ENCODE data around the gene HDDC3. TPM values are rescaled to one million over a fixed set of nuclear protein-coding genes. Genes with fewer than 3 reads are reported as not detected.

Gene HDDC3
- polyA plus RNA-seq, 1 donor (not counting 4 experiments of a cell fraction or from before 2014, with no cell fraction given) = 11.8 TPM

DNA sequence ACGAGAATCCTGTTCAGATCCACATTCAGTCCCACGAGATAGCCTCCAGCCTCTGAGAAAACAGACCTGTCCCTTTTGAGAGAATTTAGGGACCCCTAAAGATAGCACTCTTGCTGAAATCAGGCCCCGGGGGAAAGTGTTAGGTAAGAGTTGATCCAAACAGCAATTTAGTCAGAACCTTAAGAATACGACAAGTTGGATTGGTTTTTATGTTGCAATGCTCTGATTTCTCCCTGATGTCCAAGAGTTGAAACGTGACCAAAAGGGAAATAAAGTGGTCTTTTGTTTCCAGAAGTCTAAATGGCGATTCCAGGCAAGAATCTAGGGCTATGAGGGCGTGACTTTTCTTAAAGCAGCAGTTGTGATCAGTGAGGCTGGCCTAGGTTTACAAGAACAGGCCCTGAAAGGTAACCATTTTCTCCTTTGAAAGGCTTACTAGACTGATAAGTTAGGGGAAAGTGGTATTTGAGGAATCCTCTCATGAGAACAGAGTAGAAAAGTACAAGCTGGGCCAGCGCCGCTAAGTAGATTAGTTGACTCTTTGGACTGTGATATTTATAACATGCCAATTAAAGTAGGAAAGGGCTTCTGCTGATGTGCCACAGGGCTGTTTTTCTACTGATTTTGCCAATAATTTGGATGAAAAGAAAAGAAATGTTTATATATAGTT, 24.4 kb downstream of the HDDC3 start:
- no peaks in the 10 kb centered on the region for H3K79me2 ChIP-seq (ENCODE audit: control insufficient read depth, insufficient read depth, low read length)
- FAIRE-seq = no peak
- no peak overlapping the region for H3K4me2 ChIP-seq (ENCODE audit: control insufficient read depth, extremely low read depth, insufficient read depth, low read depth, low read length)
- no peak overlapping the region for H2AFZ ChIP-seq (ENCODE audit: control insufficient read depth, low read length)
- DNase-seq (ENCODE audit: low read depth, low spot score) = no peak
- no peaks in the 10 kb centered on the region for H3K9me1 ChIP-seq (ENCODE audit: control insufficient read depth, extremely low read depth, insufficient read depth, low read length)
- peaks cover 8% of the 10 kb centered on the region for H3K4me1 ChIP-seq (ENCODE audit: control insufficient read depth, extremely low read depth, insufficient read depth, low read length)
- H4K20me1 ChIP-seq (ENCODE audit: control insufficient read depth, extremely low read depth, insufficient read depth, low read length) = no peaks in the 10 kb centered on the region
- dilution Hi-C loops (cut with MboI; ENCODE audit: extremely low pct_ligation_motif_present, low sequenced_read_pairs) = no loop called here
- no peak overlapping the region for H3K27ac ChIP-seq (ENCODE audit: control insufficient read depth, insufficient read depth, low read length)
- peaks cover 5 to 14% of the 10 kb centered on the region in 2 experiments for H3K36me3 ChIP-seq (ENCODE audit: control insufficient read depth in 2 of 2, extremely low read depth in 1 of 2, insufficient read depth in 2 of 2, low read length in 2 of 2)
- TF ChIP-seq, protein P1, sequence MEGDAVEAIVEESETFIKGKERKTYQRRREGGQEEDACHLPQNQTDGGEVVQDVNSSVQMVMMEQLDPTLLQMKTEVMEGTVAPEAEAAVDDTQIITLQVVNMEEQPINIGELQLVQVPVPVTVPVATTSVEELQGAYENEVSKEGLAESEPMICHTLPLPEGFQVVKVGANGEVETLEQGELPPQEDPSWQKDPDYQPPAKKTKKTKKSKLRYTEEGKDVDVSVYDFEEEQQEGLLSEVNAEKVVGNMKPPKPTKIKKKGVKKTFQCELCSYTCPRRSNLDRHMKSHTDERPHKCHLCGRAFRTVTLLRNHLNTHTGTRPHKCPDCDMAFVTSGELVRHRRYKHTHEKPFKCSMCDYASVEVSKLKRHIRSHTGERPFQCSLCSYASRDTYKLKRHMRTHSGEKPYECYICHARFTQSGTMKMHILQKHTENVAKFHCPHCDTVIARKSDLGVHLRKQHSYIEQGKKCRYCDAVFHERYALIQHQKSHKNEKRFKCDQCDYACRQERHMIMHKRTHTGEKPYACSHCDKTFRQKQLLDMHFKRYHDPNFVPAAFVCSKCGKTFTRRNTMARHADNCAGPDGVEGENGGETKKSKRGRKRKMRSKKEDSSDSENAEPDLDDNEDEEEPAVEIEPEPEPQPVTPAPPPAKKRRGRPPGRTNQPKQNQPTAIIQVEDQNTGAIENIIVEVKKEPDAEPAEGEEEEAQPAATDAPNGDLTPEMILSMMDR (optimal IDR thresholded peaks at IDR 0.05 in 1 of 3, IDR thresholded peaks at IDR 0.05 in 1 of 3, conservative IDR thresholded peaks at IDR 0.05 in 1 of 3; ENCODE audit: extremely low read depth in 1 of 3, insufficient read depth in 2 of 3, low read length in 3 of 3) = no peak
- TF ChIP-seq EZH2 (IDR thresholded peaks at IDR 0.05; ENCODE audit: low read length) = no peak
- no peak overlapping the region for H3K9ac ChIP-seq (ENCODE audit: control insufficient read depth, extremely low read depth, insufficient read depth, low read length)
- H3K27me3 ChIP-seq (ENCODE audit: control insufficient read depth, extremely low read depth, insufficient read depth, low read length) = no peaks in the 10 kb centered on the region
- H3K9me3 ChIP-seq (ENCODE audit: control insufficient read depth, low read depth, low read length) = no peaks in the 10 kb centered on the region
- H3K4me3 ChIP-seq (ENCODE audit: control insufficient read depth in 2 of 3, extremely low read depth in 1 of 3, insufficient read depth in 2 of 3, low read depth in 1 of 3, low read length in 3 of 3) = no peak overlapping the region

DNA sequence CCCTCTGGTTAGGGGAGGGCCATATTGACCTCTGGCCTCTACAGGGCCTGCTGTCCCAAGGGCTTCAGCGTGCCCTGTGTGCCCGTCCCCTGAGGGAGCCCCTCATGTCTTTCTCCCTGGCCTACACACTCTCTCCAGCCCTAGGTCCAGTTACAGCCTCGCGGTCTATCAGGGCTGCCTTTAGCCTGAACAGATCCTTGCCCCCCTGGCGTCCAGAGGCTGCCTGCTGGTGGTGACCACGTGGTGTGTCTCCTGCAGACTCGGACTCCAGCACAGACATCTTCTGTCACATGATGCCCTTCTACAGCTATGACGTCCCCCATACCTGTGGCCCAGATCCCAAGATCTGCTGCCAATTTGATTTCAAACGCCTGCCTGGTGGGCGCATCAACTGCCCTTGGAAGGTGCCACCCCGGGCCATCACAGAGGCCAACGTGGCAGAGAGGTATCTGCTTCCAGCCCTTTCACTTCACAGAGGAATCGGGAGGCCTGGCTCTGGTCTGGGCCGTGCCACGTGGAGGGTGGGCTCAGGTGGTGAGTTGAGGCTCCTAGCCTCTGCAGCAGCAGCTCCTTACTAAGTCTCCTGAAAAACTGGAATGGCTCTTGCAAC, 25.2 kb downstream of the HDDC3 start:
- H3K27ac ChIP-seq (ENCODE audit: control insufficient read depth, insufficient read depth, low read length) = no peak overlapping the region
- H3K4me1 ChIP-seq (ENCODE audit: control insufficient read depth, extremely low read depth, insufficient read depth, low read length) = peaks cover 8% of the 10 kb centered on the region
- no peaks in the 10 kb centered on the region for H3K9me1 ChIP-seq (ENCODE audit: control insufficient read depth, extremely low read depth, insufficient read depth, low read length)
- no peak overlapping the region for H2AFZ ChIP-seq (ENCODE audit: control insufficient read depth, low read length)
- H3K4me2 ChIP-seq (ENCODE audit: control insufficient read depth, extremely low read depth, insufficient read depth, low read depth, low read length) = no peak overlapping the region
- H3K27me3 ChIP-seq (ENCODE audit: control insufficient read depth, extremely low read depth, insufficient read depth, low read length) = no peaks in the 10 kb centered on the region
- no peaks in the 10 kb centered on the region for H3K9me3 ChIP-seq (ENCODE audit: control insufficient read depth, low read depth, low read length)
- DNase-seq (ENCODE audit: low read depth, low spot score) (no peak), FAIRE-seq (no peak)
- peaks cover 3 to 12% of the 10 kb centered on the region in 2 experiments for H3K36me3 ChIP-seq (ENCODE audit: control insufficient read depth in 2 of 2, extremely low read depth in 1 of 2, insufficient read depth in 2 of 2, low read length in 2 of 2)
- TF ChIP-seq EZH2 (IDR thresholded peaks at IDR 0.05; ENCODE audit: low read length) = no peak
- TF ChIP-seq, protein P1 (optimal IDR thresholded peaks at IDR 0.05 in 1 of 3, IDR thresholded peaks at IDR 0.05 in 1 of 3, conservative IDR thresholded peaks at IDR 0.05 in 1 of 3; ENCODE audit: extremely low read depth in 1 of 3, insufficient read depth in 2 of 3, low read length in 3 of 3) = no peak
- no peak overlapping the region for H3K4me3 ChIP-seq (ENCODE audit: control insufficient read depth in 2 of 3, extremely low read depth in 1 of 3, insufficient read depth in 2 of 3, low read depth in 1 of 3, low read length in 3 of 3)
- dilution Hi-C loops (cut with MboI; ENCODE audit: extremely low pct_ligation_motif_present, low sequenced_read_pairs) = no loop called here
- H4K20me1 ChIP-seq (ENCODE audit: control insufficient read depth, extremely low read depth, insufficient read depth, low read length) = no peaks in the 10 kb centered on the region
- H3K9ac ChIP-seq (ENCODE audit: control insufficient read depth, extremely low read depth, insufficient read depth, low read length) = no peak overlapping the region
- no peaks in the 10 kb centered on the region for H3K79me2 ChIP-seq (ENCODE audit: control insufficient read depth, insufficient read depth, low read length)
